Measurements from ENCODE around the gene PRODH2. TPM values are rescaled to one million over a fixed set of nuclear protein-coding genes. Genes with fewer than 3 reads are reported as not detected.

PRODH2 gene
- total and polyA plus RNA-seq, 2 of the 13 experiments (the other 11 are each of a cell fraction or from before 2014, with no cell fraction given): 86.7 to 118 TPM

GRCh38 chr19:35812220-35813042 lies at the start of gene PRODH2 (continued):
- TF ChIP-seq SP1 (IDR thresholded peaks at IDR 0.05) (no peak), SP1 (CRISPR knock-in tag; IDR thresholded peaks at IDR 0.05) (no peak), ATRX (CRISPR knock-in tag; IDR thresholded peaks at IDR 0.05; ENCODE audit: borderline replicate concordance) (no peak), LRRFIP1 (CRISPR knock-in tag; conservative IDR thresholded peaks at IDR 0.05) (no peak), CEBPG (CRISPR knock-in tag; IDR thresholded peaks at IDR 0.05) (peak; percentile 73; the same call in 1 of the 2 replicates), ZNF501 (CRISPR knock-in tag; IDR thresholded peaks at IDR 0.05) (no peak; the same call in 1 of the 2 replicates), HINFP (CRISPR knock-in tag; IDR thresholded peaks at IDR 0.05; ENCODE audit: low read depth) (no peak; the same call in 1 of the 2 replicates), SNAPC2 (CRISPR knock-in tag; IDR thresholded peaks at IDR 0.05) (no peak), GPBP1L1 (CRISPR knock-in tag; IDR thresholded peaks at IDR 0.05) (no peak), HNF4G (IDR thresholded peaks at IDR 0.05; ENCODE audit: borderline replicate concordance, low read depth, low read length) (peak; percentile 69), HNF4G (CRISPR knock-in tag; IDR thresholded peaks at IDR 0.05; ENCODE audit: borderline replicate concordance, low read depth) (no peak; the same call in 1 of the 2 replicates), TRAFD1 (CRISPR knock-in tag; IDR thresholded peaks at IDR 0.05; ENCODE audit: borderline replicate concordance) (no peak; the same call in 1 of the 2 replicates), FOXK1 (CRISPR knock-in tag; IDR thresholded peaks at IDR 0.05; ENCODE audit: borderline replicate concordance, low read depth) (no peak; the same call in 1 of the 2 replicates), ZNF20 (CRISPR knock-in tag; IDR thresholded peaks at IDR 0.05) (no peak), ISL2 (CRISPR knock-in tag; IDR thresholded peaks at IDR 0.05) (peak; percentile 84), HNF4A (CRISPR knock-in tag; IDR thresholded peaks at IDR 0.05) (peak; percentile 91), SMARCC2 (IDR thresholded peaks at IDR 0.05) (no peak), ZSCAN31 (CRISPR knock-in tag; IDR thresholded peaks at IDR 0.05; ENCODE audit: low read depth) (peak; percentile 43), MIER2 (CRISPR knock-in tag; IDR thresholded peaks at IDR 0.05) (0 out of 2 replicates have a peak, but pooled peaks have one; percentile 72), SRY (CRISPR knock-in tag; IDR thresholded peaks at IDR 0.05) (peak; percentile 63; the same call in 1 of the 2 replicates), RBM39 (IDR thresholded peaks at IDR 0.05; ENCODE audit: low read depth, low read length, poor library complexity, severe bottlenecking) (no peak), DBP (CRISPR knock-in tag; IDR thresholded peaks at IDR 0.05; ENCODE audit: not compliant biosample characterization) (no peak)
